GM19099 (cell line): ENCODE results near the gene ERC1.

Source experiments
- POLR2A ChIP-seq: IDR thresholded peaks from 3 replicates; pipeline ENCODE4 v1.6.1; 2011; ENCODE audit warnings: low read depth; ENCODE audit not compliant: insufficient read length; ENCODE audit errors: extremely low read depth

ERC1 gene

DNA sequence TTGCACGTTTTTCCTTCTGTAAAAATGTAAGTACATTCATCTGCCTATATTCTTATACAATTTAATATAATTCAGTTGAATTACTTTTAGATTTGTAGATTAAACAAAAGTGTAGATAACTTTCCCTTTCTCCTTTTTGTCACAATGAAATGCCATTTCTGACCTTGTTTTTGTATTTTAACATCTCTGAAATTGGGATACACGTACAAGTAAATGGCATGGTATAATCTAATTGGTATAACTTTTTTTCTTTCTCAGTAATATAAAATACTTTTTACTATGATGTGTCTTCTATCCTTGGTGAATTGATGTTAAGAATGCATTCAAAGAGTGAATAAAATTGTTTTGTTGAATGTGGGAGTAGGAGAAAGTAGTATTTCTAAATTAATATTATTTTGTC lies 210.0 kb downstream of the ERC1 start:
- TF ChIP-seq POLR2A, result no peak

DNA sequence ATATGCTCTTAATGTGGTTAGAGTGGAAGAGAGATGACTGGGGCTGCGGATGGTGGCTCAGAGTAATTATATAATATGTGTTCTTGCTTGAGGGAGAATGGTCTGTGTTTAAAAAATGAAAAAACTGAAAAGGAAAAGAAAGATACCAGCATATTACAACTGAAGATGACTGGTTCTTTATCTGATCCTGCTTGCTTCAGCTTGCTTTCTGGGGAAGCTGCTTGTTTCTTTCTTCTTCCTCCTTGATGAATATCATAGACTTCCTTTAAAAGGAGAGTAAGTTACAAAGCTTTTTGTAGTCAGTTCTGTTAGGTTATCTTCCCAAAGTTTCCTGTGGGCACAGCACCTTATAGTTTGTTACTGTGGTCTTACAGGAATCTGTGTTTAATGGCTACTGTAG lies 210.9 kb downstream of the ERC1 start:
- TF ChIP-seq POLR2A, result no peak

DNA sequence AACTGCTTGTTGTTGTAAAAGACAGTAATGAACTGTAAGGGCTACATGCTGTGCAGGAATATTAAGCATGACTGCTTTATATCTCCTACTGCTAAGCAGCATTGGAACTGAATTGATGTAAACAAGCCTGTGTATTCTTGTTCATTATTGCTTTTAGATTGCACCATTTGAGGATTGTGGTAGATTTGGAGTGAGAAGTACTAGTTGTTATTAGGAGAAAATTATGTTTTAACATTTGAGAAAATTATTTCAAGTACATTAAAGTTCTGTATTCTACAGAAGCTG lies 212.7 kb downstream of the ERC1 start:
- no peak for TF ChIP-seq POLR2A

DNA sequence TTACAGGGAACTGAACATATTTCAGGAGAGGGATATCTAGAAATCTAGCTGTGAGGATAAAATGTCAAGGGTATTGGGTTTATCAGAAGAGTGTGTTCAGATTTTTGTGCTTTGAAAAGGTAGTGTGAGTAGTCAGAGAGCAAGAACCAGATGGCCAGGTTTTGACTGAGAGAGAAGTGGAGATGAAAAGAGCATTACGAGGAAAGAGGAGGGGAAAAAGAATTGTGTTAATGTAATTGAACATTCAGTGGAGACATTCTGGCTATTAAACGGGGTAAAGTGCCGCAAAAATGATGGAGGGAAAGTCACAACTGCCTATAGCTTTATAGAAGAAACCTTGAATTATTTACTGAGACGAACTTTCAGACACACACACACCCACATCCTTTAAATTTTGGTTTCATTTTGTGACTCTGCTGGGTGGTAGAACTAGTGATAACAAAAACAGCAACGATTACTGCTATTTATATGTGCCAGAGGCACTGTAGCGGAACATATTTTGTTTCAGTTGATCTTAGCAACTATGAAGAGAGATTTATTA lies 213.6 kb downstream of the ERC1 start:
- TF ChIP-seq POLR2A, result no peak

DNA sequence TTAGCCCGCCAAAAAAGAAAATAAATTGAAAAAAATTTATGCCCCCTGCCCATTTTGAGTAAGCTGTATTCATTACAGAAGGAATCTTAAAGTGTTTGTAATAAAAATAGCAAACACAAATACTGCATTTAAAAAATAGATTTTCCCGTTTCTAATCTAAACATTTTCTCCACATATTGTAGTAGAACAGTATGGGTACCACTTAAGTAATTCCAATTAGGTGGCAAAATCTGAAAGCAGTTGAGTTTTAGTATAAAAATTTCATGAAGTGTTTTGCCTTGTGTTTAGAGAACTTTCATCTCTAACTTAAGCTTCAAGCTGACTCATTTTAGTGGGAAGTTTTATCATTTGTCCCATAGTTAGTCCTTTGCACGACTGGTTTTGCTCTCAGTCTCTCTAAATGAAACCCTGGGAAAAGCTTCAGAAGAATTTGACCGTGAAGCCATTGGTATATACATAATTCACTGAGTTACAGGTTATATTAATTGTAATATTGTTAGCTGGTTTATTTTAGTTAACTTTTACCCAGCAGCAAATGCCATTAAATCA lies 214.6 kb downstream of the ERC1 start:
- no peak for TF ChIP-seq POLR2A

DNA sequence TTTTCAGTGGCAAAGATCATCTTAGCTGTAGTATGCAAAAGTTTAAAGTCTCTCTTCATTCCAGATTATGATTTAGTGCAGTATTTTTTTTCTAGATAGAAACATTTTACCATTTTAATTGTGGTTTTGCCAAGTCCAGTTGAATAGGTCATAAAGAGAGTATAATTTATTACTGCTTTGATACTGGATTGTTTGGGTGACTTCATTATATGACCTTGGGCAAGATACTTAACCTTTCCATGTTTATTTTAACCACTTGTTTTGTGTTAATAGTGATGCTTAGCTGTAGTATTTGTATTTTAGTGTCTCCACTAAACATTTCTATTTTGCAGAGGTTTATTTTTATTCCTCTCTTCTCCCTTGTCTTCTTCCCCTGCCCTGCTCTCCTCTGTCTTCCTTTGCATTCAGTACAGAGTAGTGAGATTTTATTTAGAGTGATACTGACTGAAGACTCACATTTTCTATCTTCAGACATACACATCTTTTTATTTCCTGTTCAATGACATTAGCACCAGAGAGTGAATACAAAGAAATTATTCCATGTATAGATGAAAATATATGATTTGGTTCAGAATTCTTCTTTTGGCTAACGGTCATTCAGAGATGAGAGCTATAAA lies 215.2 kb downstream of the ERC1 start:
- TF ChIP-seq POLR2A, result no peak

DNA sequence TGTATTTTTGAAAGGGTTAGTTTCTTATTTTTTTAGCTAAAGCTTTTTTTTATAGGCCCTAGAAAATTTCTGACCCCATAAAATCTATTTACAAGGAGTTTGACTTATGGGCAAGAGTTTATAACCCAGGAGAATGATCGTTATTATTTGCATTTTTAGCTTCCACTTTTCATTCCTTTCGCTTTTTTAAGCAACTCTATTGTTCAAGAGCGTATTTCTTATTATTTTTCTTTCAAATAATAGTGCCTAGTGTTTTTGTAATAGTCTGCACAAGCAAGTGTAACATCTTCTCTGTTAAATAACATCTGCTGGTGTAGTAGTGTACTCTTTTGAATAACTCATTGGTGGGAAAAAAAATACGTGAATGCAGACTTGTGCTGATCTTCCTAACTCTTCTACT lies 216.3 kb downstream of the ERC1 start:
- no peak for TF ChIP-seq POLR2A

DNA sequence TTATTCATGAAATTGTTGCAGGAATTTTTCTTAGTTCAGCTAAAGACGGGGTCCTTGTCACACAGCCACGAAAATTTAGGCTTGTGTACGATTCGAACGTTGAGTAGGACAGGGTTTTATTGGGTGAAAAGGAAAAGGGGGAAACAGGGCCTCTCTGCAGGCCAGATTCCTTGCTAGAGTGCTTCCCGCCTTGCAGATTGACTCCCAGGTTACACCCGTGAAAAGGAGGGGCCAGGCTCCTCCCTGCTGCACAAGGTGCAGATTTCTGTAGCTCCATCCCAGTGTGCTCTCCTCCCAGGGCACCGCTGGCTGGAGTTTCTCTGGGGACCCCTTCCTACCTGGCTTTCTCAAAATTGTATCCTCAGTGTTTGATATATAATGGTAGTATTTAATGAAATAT lies 221.5 kb downstream of the ERC1 start:
- no peak for TF ChIP-seq POLR2A

DNA sequence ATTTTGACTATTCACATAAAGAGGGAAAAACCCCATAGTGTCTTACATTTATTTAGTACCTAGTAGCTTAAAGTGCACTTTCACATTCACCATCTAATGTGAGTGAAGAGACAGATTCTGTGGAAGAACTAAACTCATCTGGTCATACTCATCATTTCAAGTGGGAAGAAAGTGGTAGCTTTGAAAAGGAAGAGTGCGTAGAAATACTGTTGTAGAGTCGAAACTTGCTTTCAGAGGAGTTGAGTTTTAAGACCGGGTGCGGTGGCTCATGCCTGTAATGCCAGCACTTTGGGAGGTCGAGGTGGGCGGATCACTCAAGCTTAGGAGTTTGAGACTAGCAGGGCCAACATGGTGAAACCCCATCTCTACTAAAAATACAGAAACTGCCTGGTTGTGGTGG lies 222.2 kb downstream of the ERC1 start:
- no peak for TF ChIP-seq POLR2A

DNA sequence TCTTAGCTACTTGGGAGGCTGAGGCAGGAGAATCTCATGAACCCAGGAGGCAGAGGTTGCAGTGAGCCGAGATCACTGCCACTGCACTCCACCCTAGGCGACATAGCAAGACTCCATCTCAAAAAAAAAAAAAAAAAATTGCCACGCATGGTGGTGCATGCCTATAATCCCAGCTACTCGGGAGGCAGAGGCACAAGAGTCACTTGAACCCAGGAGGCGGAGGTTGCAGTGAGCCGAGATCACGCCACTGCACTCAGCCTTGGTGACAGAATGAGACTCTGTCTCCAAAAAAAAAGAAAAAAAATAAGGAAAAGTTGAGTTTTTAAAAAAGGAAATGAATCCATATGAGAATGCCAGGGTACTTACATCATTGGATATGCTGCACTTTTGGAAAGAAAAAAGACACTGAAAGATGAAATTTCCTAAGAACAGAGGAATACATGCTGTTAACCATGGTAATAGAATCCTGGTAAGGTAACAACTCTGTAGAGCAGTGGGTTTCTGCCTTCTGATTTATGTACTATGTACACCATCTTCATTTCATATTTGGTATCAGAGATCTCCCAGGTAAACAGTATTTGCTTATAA lies 222.7 kb downstream of the ERC1 start:
- no peak for TF ChIP-seq POLR2A

DNA sequence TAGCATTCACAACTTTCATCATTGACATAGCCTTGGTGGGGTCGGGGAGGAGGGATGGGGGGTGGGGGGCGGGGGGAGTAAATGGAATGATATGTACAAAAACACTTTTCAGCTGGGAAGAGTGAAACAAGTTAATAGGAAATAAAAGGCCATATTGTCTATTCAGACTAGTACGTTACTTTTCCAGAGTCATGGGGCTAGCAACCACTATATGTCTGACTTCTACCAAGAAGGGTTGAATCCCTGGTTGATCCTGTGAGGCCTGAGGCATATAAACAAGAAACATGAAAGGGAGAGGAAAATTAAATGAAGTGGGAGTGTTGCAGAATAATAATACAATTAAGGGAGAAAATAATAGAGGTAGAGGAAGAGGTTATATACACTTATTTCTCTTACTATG lies 225.5 kb downstream of the ERC1 start:
- no peak for TF ChIP-seq POLR2A

DNA sequence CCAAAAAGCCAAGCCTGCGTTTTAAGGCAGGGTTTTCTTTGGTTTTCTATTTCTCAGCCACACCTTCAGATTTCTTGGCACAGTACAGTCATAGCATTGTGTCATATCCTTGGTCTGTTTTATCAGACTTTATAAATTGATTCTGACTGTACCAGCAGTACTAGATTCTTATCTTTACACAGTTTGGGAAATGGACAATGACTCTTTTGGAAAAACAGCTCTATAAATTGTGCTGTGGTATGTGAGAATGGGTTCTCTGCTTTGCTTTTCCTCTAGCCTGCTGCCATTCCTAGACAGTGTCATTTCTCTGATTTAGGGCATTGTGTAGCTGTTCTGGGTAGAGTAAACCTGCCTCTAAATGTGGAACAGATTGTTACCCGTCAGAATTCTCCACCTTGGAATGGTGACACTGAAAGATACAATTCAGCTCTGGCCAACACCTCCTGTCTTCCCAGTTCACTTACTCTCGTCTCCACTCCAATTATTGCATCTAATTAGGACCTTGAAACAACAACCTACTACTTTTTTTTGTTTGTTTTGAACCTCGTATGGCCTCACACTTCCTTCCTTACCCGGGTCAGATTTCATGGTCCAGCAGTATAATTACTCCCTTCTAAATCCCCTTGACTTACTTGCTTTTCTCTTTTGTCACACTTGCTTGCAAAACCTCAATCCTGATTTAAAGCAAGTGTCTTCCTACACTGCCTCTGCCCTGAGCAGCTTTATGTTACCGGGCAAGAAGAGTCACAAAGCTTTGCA lies 226.3 kb downstream of the ERC1 start:
- TF ChIP-seq POLR2A, result no peak

DNA sequence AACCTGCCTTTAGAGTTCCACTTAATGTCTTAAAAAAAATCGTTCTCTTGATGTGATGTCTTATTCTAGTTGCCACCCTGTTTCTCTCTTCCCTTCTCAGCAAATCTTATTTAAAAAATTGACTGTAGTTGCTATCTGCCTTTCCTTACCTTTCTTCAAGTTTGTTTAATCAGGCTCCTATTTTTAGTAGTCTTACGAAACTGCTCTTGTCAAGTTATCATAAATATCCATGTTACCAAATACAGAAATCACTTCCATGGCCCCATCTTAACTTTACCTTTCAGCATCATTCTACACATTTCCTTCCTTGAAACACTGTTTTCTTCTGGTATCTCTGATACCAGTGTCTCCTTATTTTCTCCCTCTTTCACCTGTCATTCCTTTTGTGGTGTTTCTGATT lies 227.3 kb downstream of the ERC1 start:
- no peak for TF ChIP-seq POLR2A

DNA sequence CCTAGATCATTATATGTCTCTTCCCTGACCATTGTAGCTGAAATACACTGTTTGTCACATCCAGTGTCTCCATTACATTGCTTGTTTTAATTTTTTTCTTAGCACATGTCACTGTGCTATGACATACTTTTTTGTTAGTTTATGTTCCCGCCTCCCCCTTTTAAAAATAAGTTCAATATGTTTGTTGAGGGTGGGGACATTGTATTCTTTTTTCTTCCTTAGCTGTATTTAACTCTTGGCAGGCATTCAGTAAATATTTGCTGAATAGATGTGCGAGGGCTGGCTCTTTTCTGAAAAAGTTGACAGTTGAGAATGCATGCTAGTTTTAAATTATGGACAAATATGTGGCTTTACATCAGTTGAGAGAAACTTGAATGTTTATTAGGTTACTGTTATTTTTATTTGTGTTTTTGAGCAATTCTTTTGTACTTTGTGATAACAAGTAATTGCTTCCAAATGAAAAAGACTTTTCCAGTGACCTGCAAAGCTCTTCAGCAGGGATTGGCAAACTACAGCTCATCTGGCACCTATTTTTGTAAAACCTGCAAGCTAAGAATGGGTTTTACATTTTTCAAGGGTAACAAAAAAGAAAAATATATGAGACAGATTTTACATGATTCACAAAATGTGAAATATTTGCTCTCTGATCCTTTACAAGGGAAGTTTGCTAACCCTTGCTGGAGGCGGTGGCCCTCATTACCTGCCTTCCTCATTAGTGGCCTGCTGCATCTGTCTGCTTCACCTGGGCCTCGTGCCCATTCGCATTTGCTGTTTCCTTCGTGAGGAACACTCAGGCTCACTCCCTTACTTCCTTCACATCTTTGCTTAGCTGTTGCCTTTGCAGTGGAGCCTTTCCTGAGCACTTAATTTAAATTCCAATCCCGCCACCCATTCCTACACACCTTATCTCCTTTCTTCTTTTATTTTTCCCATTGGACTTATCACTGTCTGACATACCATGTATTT lies 229.4 kb downstream of the ERC1 start:
- TF ChIP-seq POLR2A, result no peak
